ENCODE measurements around the gene INSL3.

DNA sequence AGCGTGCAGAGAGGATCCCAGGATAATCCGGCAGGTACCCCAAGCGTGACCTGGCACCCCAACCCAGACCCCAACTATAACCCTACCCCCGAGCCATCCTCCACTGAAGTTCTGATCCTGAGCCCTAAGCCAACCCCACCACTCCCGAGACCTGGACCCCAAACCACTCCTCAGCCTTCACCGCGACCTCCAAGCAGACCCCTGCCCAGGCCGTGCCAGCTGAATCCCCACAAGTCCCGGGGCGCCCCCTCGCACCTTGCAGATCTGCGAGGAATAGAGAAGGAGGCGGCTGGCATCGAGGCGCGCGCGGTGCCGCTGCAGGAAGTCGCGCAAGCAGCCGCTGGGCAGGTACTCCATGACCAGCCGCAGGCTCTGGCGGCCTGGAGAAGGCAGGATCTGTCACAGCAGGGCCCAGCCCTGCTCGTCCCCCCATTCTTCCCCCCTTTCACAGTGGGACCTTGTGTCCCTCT is 10.1 kb upstream of the INSL3 start:
- no peak for TF ChIP-seq POLR2A (IDR thresholded peaks at IDR 0.05)
- TF ChIP-seq, protein P1, sequence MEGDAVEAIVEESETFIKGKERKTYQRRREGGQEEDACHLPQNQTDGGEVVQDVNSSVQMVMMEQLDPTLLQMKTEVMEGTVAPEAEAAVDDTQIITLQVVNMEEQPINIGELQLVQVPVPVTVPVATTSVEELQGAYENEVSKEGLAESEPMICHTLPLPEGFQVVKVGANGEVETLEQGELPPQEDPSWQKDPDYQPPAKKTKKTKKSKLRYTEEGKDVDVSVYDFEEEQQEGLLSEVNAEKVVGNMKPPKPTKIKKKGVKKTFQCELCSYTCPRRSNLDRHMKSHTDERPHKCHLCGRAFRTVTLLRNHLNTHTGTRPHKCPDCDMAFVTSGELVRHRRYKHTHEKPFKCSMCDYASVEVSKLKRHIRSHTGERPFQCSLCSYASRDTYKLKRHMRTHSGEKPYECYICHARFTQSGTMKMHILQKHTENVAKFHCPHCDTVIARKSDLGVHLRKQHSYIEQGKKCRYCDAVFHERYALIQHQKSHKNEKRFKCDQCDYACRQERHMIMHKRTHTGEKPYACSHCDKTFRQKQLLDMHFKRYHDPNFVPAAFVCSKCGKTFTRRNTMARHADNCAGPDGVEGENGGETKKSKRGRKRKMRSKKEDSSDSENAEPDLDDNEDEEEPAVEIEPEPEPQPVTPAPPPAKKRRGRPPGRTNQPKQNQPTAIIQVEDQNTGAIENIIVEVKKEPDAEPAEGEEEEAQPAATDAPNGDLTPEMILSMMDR (IDR thresholded peaks at IDR 0.05), result no peak
